ENCODE measurements around the gene IRF2.
A peak's percentile ranks its signal among the peaks of the same experiment; 100 is the strongest.

IRF2 gene

DNA sequence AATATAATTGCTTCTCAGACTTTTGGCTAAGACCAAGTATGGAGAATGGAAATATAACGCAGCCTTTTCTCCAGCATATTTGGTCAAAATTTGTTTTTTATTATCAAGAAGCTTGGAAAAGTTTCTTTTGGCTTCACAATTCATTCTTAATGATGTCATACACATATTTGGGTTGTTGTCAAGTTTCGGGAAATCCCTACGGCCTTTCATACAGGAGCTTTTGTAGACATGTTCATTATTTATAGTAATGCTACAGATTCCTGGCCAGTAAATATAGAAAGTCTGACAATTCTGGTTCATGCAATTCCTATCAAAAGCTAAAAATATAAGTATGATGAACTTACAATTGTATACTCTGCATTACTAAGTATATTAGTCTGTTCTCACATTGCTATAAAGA lies 112.9 kb downstream of the IRF2 start:
- H3K4me3 ChIP-seq (ENCODE audit: control insufficient read depth, low read depth, low read length) = no peak overlapping the region
- DNase-seq (ENCODE audit: low read depth) = peak; percentile 65
- TF ChIP-seq, protein P1, sequence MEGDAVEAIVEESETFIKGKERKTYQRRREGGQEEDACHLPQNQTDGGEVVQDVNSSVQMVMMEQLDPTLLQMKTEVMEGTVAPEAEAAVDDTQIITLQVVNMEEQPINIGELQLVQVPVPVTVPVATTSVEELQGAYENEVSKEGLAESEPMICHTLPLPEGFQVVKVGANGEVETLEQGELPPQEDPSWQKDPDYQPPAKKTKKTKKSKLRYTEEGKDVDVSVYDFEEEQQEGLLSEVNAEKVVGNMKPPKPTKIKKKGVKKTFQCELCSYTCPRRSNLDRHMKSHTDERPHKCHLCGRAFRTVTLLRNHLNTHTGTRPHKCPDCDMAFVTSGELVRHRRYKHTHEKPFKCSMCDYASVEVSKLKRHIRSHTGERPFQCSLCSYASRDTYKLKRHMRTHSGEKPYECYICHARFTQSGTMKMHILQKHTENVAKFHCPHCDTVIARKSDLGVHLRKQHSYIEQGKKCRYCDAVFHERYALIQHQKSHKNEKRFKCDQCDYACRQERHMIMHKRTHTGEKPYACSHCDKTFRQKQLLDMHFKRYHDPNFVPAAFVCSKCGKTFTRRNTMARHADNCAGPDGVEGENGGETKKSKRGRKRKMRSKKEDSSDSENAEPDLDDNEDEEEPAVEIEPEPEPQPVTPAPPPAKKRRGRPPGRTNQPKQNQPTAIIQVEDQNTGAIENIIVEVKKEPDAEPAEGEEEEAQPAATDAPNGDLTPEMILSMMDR (conservative IDR thresholded peaks at IDR 0.05; ENCODE audit: control insufficient read depth, insufficient read depth, low read depth, low read length) = no peak

DNA sequence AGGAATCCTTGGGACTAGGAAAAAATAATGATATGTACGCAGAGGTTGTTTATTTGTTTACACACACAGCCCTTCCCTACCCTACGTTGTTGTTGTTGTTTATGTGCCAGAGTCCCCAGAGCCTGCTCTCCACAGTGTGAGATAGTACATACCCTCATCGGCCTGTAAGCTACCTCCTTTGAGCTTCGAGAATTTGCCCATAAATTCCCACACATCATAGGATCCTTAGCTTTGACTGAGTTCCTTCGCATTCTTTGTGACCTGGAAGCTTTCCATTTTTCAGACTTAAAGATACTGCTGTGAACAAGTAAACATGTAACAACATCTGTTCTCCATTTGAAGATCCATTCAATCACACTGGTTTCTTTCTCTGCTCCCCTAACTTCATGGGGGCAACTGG lies 114.5 kb downstream of the IRF2 start:
- no peak for DNase-seq (ENCODE audit: low read depth)
- H3K4me3 ChIP-seq (ENCODE audit: control insufficient read depth, low read depth, low read length) = no peak overlapping the region
- TF ChIP-seq, protein P1 (conservative IDR thresholded peaks at IDR 0.05; ENCODE audit: control insufficient read depth, insufficient read depth, low read depth, low read length) = no peak

DNA sequence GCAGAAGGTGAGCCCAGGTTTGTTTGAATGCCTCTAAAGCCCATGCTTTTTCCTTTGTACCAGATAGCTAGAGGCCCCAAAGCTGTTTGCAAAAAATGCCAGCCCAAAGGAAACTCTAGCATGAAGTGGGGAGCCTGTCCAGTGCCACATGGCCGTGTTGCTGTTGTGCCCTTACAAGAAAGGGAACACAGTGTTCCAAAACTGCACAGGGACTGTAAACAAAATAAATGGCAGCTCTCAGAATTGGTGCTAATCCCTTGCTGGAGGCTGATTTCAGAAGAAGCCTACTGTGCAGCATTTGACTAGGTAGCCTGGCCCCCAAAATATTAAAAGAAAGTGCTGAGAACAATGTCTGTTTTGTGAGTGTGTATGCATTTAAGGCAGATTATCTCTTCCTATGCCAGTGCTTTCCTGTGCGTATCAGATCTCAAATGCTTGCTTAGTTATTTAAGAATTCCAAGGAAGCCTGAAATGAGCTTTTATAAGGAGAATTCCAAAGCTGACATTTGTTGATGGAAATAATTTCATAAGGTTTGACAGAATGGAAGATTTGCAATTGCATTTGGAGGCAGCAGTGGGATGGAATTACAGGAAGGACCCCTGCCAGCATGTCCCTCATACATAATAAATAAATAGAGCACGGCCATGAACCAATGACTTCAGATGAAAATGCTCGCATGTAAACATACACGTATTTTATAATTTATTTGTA lies 115.7 kb downstream of the IRF2 start:
- TF ChIP-seq, protein P1 (conservative IDR thresholded peaks at IDR 0.05; ENCODE audit: control insufficient read depth, insufficient read depth, low read depth, low read length) = no peak
- no peak for DNase-seq (ENCODE audit: low read depth)
- no peak overlapping the region for H3K4me3 ChIP-seq (ENCODE audit: control insufficient read depth, low read depth, low read length)

DNA sequence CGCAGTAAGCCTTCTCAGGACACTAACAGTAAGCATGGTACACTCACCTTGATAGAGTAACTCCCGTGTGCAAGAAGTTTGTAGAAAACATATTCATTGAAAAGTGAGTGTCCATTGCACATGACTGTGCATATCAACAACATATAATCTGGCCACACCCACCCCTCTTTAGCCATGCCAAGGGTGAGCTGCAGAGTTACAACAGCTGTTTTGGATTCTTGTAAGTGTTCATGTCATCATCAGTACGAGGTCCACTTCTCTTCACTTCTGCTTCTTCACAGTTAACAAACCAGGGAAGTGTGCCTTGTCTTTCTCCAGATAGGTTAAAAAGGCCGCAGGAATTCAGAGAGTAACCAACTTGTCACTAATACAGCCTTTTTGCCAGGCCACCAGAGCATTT lies 116.6 kb downstream of the IRF2 start:
- DNase-seq (ENCODE audit: low read depth) = no peak
- TF ChIP-seq, protein P1 (conservative IDR thresholded peaks at IDR 0.05; ENCODE audit: control insufficient read depth, insufficient read depth, low read depth, low read length) = no peak
- H3K4me3 ChIP-seq (ENCODE audit: control insufficient read depth, low read depth, low read length) = no peak overlapping the region

DNA sequence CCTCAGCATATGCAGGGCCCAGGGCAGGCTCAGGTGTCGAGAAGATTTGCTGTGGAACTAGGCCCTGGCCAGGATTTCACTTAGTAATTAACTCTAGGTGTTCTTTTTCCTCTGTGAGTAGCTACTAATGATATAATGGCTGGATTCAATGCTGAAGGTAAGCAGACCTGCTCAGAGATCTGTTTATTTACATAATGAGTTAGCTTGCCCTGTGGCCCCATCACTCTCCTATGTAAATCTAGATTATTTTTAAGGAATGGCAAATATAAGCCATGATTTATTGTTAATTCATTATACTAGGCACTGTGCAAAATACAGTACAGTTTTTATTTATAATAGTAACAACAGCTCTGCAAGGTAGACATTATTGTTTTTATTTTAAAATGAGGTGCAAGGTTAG lies 117.2 kb downstream of the IRF2 start:
- TF ChIP-seq, protein P1 (conservative IDR thresholded peaks at IDR 0.05; ENCODE audit: control insufficient read depth, insufficient read depth, low read depth, low read length) = no peak
- no peak overlapping the region for H3K4me3 ChIP-seq (ENCODE audit: control insufficient read depth, low read depth, low read length)
- no peak for DNase-seq (ENCODE audit: low read depth)

DNA sequence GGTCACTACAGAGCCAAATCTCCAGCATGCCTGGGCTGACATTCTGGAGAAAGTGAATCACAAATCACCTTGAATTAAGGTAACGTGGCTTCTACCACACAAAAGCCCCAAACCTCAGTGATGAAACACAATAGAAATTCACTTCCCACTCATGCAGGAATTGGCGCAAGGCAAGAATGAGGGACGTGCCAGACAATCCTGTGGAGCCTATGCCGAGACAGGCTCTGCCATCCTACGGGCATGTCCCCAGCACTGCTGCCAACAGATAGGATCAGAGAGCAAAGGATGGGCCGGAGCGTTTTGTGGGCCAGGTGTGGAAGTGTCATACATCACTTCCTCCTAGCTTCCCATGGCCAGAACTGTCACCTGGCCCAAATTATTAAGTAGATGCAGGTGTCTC lies 118.0 kb downstream of the IRF2 start:
- no peak for DNase-seq (ENCODE audit: low read depth)
- no peak overlapping the region for H3K4me3 ChIP-seq (ENCODE audit: control insufficient read depth, low read depth, low read length)

More for the DNA sequence above, 118.0 kb downstream of the IRF2 start:
- TF ChIP-seq, protein P1 (conservative IDR thresholded peaks at IDR 0.05; ENCODE audit: control insufficient read depth, insufficient read depth, low read depth, low read length) = no peak
